GM19463 (cell line): ENCODE measurements around the gene FOXC1.

Source experiments
- ATAC-seq: cut with Tn5 transposase; IDR thresholded peaks from one replicate; pipeline ENCODE4 v1.9.1; 2021; ENCODE audit warnings: mild to moderate bottlenecking, moderate library complexity; ENCODE audit not compliant: unreplicated experiment

Gene FOXC1

GRCh38 chr6:1611572-1612298 is 2.0 kb downstream of the FOXC1 start:
- no peak for ATAC-seq

GRCh38 chr6:1612299-1612973 is 2.7 kb downstream of the FOXC1 start:
- ATAC-seq, result no peak

GRCh38 chr6:1612974-1613306 is 3.2 kb downstream of the FOXC1 start:
- ATAC-seq, result no peak

GRCh38 chr6:1613346-1613687 is 3.6 kb downstream of the FOXC1 start:
- ATAC-seq, result no peak

GRCh38 chr6:1613688-1614447 is 4.2 kb downstream of the FOXC1 start:
- no peak for ATAC-seq

- ATAC-seq, result no peak
These were observed 4.9 kb downstream of the FOXC1 start for GRCh38 chr6:1614448-1615150.

- no peak for ATAC-seq
These were observed 5.6 kb downstream of the FOXC1 start for GRCh38 chr6:1615151-1615852.

- no peak for ATAC-seq
These were observed 6.2 kb downstream of the FOXC1 start for GRCh38 chr6:1615853-1616420.

- no peak for ATAC-seq
These were observed 7.2 kb downstream of the FOXC1 start for GRCh38 chr6:1616701-1617463.

- no peak for ATAC-seq
These were observed 8.0 kb downstream of the FOXC1 start for GRCh38 chr6:1617466-1618310.

GRCh38 chr6:1618311-1619097 is 8.8 kb downstream of the FOXC1 start:
- ATAC-seq, result no peak

GRCh38 chr6:1619098-1619672 is 9.5 kb downstream of the FOXC1 start:
- no peak for ATAC-seq

GRCh38 chr6:1619673-1620503 is 10.2 kb downstream of the FOXC1 start:
- ATAC-seq, result no peak

- no peak for ATAC-seq
These were observed 10.9 kb downstream of the FOXC1 start for GRCh38 chr6:1620504-1621069.

- no peak for ATAC-seq
These were observed 11.5 kb downstream of the FOXC1 start for GRCh38 chr6:1621070-1621701.

- ATAC-seq, result no peak
These were observed 12.6 kb downstream of the FOXC1 start for GRCh38 chr6:1622220-1622850.
